Stimulated activated CD8-positive, alpha-beta memory T cell treated with anti-CD3 and anti-CD28 coated beads, Interleukin-7, amount 100 ng/mL, for 1 hour (primary cell): ENCODE results near the gene TDRD12.
"Not testable (repeated sequence)": the region's sequence is repeated elsewhere in the genome, so short reads cannot be mapped to it uniquely, and the experiment has no call there.

Experiments
- DNase-seq, 2 donors: peaks; one replicate each; pipeline ENCODE4 v3.0.0-alpha.2; 2020; ENCODE audit warnings: low read depth in 2 of 2

TDRD12 gene

GRCh38 chr19:32748497-32748896 is 28.9 kb downstream of the TDRD12 start:
- no peak for DNase-seq

GRCh38 chr19:32748948-32749347 is 29.4 kb downstream of the TDRD12 start:
- DNase-seq, result no peak

GRCh38 chr19:32749361-32749760 is 29.8 kb downstream of the TDRD12 start:
- no peak for DNase-seq

GRCh38 chr19:32750441-32751055 is 31.0 kb downstream of the TDRD12 start:
- DNase-seq, result no peak

GRCh38 chr19:32751066-32751465 is 31.5 kb downstream of the TDRD12 start:
- no peak for DNase-seq

GRCh38 chr19:32757189-32757588 is 37.6 kb downstream of the TDRD12 start:
- no peak for DNase-seq

- not testable (repeated sequence) for DNase-seq
Observed at GRCh38 chr19:32765365-32765764, 45.8 kb downstream of the TDRD12 start.

GRCh38 chr19:32767951-32768679 is 48.5 kb downstream of the TDRD12 start:
- DNase-seq, result no peak

GRCh38 chr19:32771596-32771995 is 52.0 kb downstream of the TDRD12 start:
- no peak for DNase-seq

GRCh38 chr19:32773126-32773525 is 53.6 kb downstream of the TDRD12 start:
- DNase-seq, result no peak

GRCh38 chr19:32779082-32779481 is 59.5 kb downstream of the TDRD12 start:
- no peak for DNase-seq

GRCh38 chr19:32781280-32781679 is 61.7 kb downstream of the TDRD12 start:
- no peak for DNase-seq

GRCh38 chr19:32782089-32782488 is 62.5 kb downstream of the TDRD12 start:
- not testable (repeated sequence) for DNase-seq

- not testable (repeated sequence) for DNase-seq
Observed at GRCh38 chr19:32787161-32787813, 67.7 kb downstream of the TDRD12 start.

GRCh38 chr19:32787895-32788294 is 68.3 kb downstream of the TDRD12 start:
- DNase-seq, result not testable (repeated sequence)

- DNase-seq, result no peak
Observed at GRCh38 chr19:32789429-32789828, 69.9 kb downstream of the TDRD12 start.

- DNase-seq, result no peak
Observed at GRCh38 chr19:32798201-32798600, 78.6 kb downstream of the TDRD12 start.

- DNase-seq, result no peak
Observed at GRCh38 chr19:32800191-32800590, 80.6 kb downstream of the TDRD12 start.

GRCh38 chr19:32800754-32801153 is 81.2 kb downstream of the TDRD12 start:
- DNase-seq, result no peak

GRCh38 chr19:32802840-32803239 is 83.3 kb downstream of the TDRD12 start:
- no peak for DNase-seq

- no peak for DNase-seq
Observed at GRCh38 chr19:32808236-32808635, 88.7 kb downstream of the TDRD12 start.

- DNase-seq, result no peak
Observed at GRCh38 chr19:32809254-32809653, 89.7 kb downstream of the TDRD12 start.

- no peak for DNase-seq
Observed at GRCh38 chr19:32809754-32810153, 90.2 kb downstream of the TDRD12 start.
